Tibial artery (tissue), 4 donors: ENCODE data around the gene SIDT1.

Source experiments
- DNase-seq, 2 donors: peaks; one replicate each; pipeline ENCODE4 v3.0.0-alpha.2; 2019
- H3K27ac ChIP-seq, 2 donors: fragments of 200-600 bp; sonication (generic) in 1 of 2; 1 replicate in 1 of 2; 2 replicates in 1 of 2; pipeline ENCODE4 v1.5.1; 2018 to 2019; ENCODE audit warnings: mild to moderate bottlenecking in 1 of 2
- H3K27me3 ChIP-seq, 2 donors: fragments of 200-600 bp; sonication (generic) in 1 of 2; one replicate each; pipeline versions ENCODE4 v1.5.1 to v1.6.0; 2016 to 2019
- H3K36me3 ChIP-seq, 3 donors: fragments of 200-600 bp; sonication (generic) in 2 of 3; one replicate each; pipeline ENCODE4 v1.5.1; 2016 to 2019; ENCODE audit warnings: mild to moderate bottlenecking in 2 of 3
- H3K4me1 ChIP-seq, 4 donors: fragments of 200-600 bp; sonication (generic) in 2 of 4; 1 replicate in 3 of 4; 2 replicates in 1 of 4; pipeline ENCODE4 v1.5.1; 2016 to 2019
- H3K4me3 ChIP-seq, 2 donors: fragments of 200-600 bp; sonication (generic) in 1 of 2; 1 replicate in 1 of 2; 2 replicates in 1 of 2; pipeline ENCODE4 v1.5.1; 2018 to 2019; ENCODE audit warnings: mild to moderate bottlenecking in 2 of 2
- H3K9me3 ChIP-seq, 3 donors: fragments of 200-600 bp; sonication (generic) in 1 of 3; one replicate each; pipeline ENCODE4 v1.5.1; 2016 to 2019
- intact Hi-C: fragments of 100-400 bp; cut with DNase I; formaldehyde crosslinking; loops from one replicate; pipeline ENCODE4 v1.15.0; 2023; ENCODE audit warnings: low total_unique reads
- TF ChIP-seq, protein P1 (sequence below), 2 experiments: fragments of 200-600 bp in 1 of 2; fragments of 450-650 bp in 1 of 2; IDR thresholded peaks; one replicate each; pipeline ENCODE4 v1.5.1; 2017 to 2019; ENCODE audit warnings: antibody characterized with exemption in 2 of 2, mild to moderate bottlenecking in 1 of 2, moderate library complexity in 1 of 2

Gene SIDT1

DNA sequence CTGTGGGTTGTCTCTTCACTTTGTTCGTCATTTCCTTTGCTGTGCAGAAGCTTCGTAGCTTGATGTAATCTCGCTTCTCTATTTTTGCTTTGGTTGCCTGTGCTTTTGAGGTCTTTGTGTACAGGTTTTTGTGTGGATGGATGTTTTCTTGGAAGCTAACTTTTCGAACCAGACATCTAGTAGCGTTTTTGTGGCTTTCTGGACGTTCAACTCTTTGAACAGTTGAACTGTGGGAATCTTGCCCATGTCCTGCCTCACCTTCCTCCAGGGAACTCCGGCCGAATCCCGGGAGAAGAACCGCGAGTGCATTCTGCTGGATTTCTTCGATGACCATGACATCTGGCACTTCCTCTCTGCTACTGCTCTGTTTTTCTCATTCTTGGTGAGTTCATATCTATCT, 93.5 kb downstream of the SIDT1 start:
- Histone ChIP-seq H3K4me3 (no peak overlapping the region), H3K36me3 (peaks cover 0 to 9% (median 0%) of the 10 kb centered on the region in 3 donors), H3K9me3 (no peaks in the 10 kb centered on the region), H3K27me3 (no peaks in the 10 kb centered on the region), H3K27ac (no peak overlapping the region), H3K4me1 (peaks cover 0 to 10% (median 4%) of the 10 kb centered on the region in 4 donors)
- DNase-seq: no peak
- TF ChIP-seq, protein P1, sequence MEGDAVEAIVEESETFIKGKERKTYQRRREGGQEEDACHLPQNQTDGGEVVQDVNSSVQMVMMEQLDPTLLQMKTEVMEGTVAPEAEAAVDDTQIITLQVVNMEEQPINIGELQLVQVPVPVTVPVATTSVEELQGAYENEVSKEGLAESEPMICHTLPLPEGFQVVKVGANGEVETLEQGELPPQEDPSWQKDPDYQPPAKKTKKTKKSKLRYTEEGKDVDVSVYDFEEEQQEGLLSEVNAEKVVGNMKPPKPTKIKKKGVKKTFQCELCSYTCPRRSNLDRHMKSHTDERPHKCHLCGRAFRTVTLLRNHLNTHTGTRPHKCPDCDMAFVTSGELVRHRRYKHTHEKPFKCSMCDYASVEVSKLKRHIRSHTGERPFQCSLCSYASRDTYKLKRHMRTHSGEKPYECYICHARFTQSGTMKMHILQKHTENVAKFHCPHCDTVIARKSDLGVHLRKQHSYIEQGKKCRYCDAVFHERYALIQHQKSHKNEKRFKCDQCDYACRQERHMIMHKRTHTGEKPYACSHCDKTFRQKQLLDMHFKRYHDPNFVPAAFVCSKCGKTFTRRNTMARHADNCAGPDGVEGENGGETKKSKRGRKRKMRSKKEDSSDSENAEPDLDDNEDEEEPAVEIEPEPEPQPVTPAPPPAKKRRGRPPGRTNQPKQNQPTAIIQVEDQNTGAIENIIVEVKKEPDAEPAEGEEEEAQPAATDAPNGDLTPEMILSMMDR (IDR thresholded peaks at IDR 0.05): no peak
- intact Hi-C loops: no loop called here

DNA sequence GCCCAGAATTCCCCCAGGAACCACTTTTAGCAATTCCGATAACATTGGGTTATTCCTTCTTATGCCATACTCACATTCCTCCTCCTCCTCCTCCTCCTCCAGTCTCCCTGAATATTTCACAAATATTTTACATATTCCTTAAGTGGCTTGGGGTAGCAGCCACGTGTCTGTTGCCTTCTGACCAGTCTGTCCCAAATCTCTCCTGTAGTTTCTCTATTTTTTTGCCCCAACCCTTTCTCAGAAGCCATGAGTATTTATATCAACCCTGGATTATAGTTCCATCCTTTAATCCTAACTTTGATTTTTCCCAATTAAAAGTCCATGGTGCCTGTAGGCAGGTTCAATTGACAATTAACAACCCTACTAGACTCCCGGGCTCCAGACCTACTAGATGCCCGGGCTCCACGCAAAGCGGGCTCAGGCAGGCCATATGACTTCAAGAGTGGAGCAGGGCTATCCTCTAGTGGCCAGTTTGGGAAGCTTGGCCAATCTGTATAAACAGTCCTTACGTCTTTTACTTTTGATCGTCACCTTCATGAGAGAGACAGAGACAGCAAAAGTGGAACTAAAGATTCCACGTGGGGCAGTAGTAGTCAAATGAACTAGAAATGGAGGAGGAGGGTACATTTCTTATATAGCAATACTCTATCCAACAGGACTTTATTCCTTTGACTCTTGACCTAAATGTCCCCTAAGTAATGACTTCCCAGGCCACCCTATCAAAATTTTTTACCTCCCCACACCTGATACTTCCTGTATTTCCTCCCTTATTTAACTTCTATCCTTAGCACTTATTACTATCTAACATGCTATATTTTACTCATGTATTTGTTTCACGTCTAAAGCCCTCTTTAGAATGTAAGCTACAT, 94.4 kb downstream of the SIDT1 start:
- TF ChIP-seq, protein P1 (IDR thresholded peaks at IDR 0.05): peak; percentile 62 to 68
- no peaks in the 10 kb centered on the region for H3K27me3 ChIP-seq
- DNase-seq: peak in 1 of 2 donors; percentile 49
- no peak overlapping the region for H3K4me3 ChIP-seq
- intact Hi-C loops: no loop called here
- peaks cover 0 to 9% (median 0%) of the 10 kb centered on the region in 3 donors for H3K36me3 ChIP-seq
- H3K27ac ChIP-seq: no peak overlapping the region
- H3K9me3 ChIP-seq: no peaks in the 10 kb centered on the region
- peaks cover 0 to 10% (median 4%) of the 10 kb centered on the region in 4 donors for H3K4me1 ChIP-seq

DNA sequence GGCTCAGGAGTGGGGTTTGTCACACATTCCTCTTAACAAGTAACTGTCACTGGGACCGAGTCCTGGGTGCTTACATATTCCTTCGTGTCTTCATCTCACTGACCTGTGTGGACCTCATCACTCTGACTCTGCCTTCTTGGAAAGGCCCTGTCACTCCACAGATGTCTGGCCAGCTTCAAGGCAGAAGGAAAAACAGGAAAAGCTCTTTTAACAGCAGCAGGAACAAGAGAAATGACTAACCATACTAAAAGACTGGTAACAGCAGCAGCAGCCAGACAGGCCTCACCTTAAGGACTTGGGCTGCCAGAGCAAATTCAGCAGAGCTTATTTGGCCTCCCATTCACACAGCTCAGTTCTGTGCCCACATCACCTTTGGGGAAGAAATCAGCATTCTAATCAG, 96.0 kb downstream of the SIDT1 start:
- intact Hi-C loops: no loop called here
- DNase-seq: no peak
- Histone ChIP-seq H3K27me3 (no peaks in the 10 kb centered on the region), H3K4me1 (peaks cover 0 to 9% (median 4%) of the 10 kb centered on the region in 4 donors), H3K36me3 (peaks cover 0 to 9% (median 0%) of the 10 kb centered on the region in 3 donors), H3K4me3 (no peak overlapping the region), H3K9me3 (no peaks in the 10 kb centered on the region), H3K27ac (no peak overlapping the region)
- TF ChIP-seq, protein P1 (IDR thresholded peaks at IDR 0.05): no peak

DNA sequence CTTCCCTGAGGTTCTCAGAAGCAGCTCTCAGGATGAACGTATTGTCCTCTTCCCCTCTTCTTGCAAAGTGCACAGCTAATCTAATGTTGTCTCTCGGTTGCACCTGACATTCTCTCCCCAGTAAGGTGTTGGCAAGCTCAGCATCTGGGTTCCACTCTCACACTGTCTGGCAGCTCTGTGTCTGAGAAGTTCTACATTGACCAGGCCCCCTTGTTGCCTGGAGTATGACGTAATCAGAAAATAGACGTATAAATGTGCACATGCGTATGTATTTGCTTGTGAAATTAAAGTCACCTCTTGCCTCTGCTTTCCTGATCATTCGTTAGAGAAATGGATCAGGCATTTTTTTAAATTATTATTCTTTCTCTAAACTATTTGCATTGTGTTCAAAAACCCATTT, 96.4 kb downstream of the SIDT1 start:
- Histone ChIP-seq H3K36me3 (peaks cover 0 to 9% (median 0%) of the 10 kb centered on the region in 3 donors), H3K27ac (no peak overlapping the region), H3K27me3 (no peaks in the 10 kb centered on the region), H3K4me3 (no peak overlapping the region), H3K9me3 (no peaks in the 10 kb centered on the region), H3K4me1 (peaks cover 0 to 7% (median 2%) of the 10 kb centered on the region in 4 donors)
- TF ChIP-seq, protein P1 (IDR thresholded peaks at IDR 0.05): no peak
- DNase-seq: no peak
- intact Hi-C loops: no loop called here

DNA sequence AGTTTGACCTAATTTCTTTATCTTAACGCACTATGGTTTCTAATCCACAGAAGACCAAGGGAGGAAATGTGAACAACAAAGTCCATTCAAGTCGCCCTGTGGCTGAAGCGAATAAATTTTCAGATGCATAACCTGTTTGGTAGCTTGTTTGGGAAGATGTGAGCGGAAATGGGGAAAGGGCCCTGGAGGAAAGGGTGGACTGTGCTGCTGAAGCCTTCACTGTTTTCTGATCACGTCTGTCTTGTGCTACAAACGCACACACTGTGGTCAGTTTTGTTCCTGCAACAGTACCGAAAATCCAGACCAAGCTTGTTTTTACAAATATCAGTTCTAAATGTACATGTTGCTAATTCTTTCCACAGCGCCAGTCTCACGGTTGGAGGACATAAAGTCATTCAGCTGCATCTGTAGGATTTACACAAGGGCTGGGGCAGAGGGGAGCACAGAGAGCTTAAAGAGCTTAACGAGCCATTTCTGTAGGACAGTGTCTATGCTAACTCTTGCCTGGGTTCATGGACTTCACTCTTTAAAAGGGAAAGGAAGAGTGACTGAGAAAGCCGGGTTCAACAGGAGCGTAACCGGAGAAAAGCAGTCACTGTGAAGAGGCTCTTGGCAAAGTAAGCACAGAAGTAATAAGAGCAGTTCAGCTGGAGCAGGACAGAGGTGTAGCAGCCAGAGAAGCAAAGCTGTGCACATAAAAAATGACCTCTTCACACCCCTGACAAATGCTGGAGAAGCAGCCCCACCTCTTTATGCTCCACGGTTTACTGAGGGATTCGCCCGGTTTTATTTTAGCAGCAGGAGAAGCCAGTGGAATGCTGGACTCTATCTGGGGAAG, 97.4 kb downstream of the SIDT1 start:
- intact Hi-C loops: no loop called here
- H3K27me3 ChIP-seq: no peaks in the 10 kb centered on the region
- H3K27ac ChIP-seq: no peak overlapping the region
- peaks cover 0 to 7% (median 2%) of the 10 kb centered on the region in 4 donors for H3K4me1 ChIP-seq
- peaks cover 0 to 9% (median 0%) of the 10 kb centered on the region in 3 donors for H3K36me3 ChIP-seq
- H3K9me3 ChIP-seq: no peaks in the 10 kb centered on the region
- no peak for DNase-seq
- TF ChIP-seq, protein P1 (IDR thresholded peaks at IDR 0.05): no peak
- no peak overlapping the region for H3K4me3 ChIP-seq
